ENCODE data around the gene CTNNA2.

GRCh38 chr2:80469428-80469827 lies 956.6 kb downstream of the CTNNA2 start:
- TF ChIP-seq CTCF (conservative IDR thresholded peaks at IDR 0.05) (no peak), EZH2 (IDR thresholded peaks at IDR 0.05; ENCODE audit: low read depth) (no peak)

Data from PC-9 (cell line).